Measurements from ENCODE around the gene ACADVL.

ACADVL gene

DNA sequence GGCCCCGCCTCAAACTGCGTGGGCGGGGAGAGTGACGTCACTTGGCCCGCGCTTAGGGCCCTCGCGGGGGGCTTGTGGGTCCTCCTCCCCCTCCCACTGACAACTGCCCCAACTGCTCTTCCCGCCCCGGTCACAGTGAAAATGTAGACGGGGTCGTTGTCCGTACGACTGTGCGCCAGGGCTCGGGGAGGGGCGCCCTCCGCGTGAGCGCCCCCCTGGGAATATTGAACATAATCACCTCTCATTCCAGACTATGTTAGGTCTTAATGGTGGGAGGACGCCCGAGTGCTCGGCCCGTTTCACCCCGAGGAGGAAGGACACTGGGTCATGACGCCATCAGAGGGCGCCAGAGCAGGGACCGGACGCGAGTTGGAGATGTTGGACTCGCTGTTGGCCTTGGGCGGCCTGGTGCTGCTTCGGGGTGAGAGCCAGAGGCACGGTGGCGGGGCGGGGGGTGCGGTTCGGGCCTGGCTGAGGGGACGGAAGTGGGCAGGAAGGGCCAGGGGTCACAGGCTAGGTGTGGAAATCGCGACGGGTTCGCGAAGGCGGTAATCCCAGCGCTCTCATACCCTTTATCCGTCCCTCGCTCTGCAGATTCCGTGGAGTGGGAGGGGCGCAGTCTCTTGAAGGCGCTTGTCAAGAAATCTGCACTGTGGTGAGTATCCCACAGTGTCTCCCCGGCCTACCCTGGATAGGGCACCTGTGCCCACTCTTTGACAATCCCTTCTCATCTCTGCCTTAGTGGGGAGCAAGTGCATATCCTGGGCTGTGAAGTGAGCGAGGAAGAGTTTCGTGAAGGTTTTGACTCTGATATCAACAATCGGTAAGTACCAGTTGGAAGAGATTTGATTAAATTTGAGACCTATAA is 32.7 kb downstream of the ACADVL start, which contains the start of gene ELP5:
TSS of gene ELP5 (plus strand) at position 40 of the 868 bp plus-strand sequence. CDS start at position 376, 336 bp downstream.
- peak; percentile 96 for DNase-seq

DNA sequence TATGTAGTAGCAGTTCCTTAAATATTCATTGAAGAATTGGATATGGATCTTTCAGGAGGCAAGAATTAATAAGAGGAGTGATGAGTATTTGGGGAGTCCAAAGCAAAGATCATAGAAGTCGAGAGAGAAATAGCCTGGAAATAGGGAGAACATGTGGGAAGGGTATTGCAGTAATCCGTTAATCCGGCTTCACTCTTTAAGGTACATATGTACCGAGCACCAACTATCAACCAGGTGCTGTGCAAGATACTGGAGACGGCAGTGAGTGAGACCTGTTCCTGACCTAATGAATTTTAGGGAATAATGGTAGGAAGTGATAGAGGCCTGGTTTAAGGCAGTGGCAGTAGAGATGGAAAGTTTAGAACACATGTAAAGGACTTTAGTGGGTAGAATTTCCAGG is 33.3 kb downstream of the ACADVL start:
- no peak for DNase-seq

DNA sequence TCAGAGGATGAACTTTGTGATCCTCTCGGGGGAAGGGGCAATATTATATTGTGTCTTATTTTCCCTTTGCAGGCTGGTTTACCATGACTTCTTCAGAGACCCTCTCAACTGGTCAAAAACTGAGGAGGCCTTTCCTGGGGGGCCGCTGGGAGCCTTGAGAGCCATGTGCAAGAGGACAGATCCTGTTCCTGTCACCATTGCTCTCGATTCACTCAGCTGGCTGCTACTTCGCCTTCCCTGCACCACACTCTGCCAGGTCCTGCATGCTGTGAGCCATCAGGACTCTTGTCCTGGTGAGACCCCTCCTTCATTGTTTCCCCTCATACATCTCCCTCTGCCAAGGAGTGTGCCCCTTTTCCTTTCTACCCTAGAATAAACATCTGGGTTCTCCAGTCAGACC is 34.8 kb downstream of the ACADVL start:
- no peak for DNase-seq

DNA sequence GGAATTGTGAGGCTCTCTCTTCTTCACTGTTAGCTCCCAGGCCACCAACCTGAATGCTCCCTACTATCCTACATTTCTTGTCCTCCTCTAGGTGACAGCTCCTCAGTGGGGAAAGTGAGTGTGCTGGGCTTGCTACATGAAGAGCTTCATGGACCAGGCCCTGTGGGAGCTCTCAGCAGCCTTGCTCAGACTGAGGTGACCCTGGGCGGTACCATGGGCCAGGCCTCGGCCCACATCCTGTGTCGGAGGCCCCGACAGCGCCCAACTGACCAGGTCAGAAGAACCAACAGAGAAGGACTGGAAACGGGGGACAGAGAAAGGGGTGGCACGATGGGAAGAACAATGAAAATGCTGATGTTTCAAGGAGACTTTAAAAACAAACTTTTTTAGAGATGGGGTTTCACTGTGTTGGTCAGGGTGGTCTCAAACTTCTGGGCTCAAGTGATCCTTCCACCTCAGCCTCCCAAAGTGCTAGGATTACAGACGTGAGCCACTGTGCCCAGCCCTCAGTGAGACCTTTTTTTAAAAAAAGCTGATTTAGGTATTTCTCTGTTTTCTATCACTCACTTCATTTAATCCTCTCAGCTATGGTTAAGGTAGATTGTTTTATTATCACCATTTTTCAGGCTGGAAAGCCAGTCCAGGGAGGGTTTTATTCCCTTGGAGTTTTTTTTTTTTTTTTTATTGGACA is 37.2 kb downstream of the ACADVL start:
- DNase-seq: no peak

DNA sequence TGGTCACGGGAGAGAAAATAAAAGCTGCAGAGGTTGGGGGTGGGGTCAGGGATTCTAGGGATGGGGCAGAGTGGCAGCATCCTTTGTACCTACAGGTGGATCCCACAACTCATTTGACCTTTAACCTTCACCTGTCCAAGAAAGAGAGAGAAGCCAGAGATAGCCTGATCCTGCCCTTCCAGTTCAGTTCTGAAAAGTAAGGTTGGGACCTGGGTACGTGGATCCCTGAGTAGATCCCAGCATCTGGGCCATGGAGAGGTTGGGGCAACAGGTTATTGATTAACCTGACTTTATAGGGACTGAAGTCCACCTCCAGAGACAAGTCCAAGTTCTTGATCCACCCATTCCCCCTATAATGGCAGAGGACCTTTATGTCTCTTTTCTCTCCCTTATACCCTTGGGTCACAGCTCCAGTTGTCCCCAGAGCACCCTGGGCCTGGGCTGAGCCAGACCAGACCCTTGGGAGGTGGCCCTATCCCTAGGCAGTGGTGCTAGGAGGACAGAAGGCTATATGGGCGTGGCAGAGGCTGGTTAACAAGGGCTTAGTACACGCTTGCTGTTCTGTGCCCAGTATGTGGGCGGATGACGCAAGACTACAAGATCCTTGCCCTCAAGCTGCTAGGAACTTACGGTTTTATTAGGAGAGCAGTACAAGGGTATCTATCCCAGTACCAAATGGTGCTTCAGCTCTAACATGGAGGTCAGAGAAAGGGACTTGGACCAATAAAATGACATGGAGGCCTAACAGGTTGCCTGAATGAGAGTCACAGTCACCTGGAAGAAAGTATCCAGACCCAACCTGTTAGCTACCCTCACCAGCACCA is 39.2 kb downstream of the ACADVL start:
- DNase-seq: no peak

DNA sequence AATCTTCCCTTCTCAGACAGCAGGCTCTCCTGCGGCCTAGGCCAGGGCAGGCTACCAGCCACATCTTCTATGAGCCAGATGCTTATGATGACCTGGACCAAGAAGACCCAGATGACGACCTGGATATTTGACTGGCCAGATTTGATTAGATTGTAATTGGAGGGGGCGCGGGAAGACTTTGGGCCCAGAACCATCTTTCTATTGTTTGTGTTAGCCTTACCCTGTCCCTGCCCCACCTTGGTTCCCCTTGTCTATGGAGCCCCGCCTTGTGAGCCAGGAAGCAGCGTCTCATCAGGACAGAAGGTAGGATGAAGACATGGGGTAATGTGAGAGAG is 39.8 kb downstream of the ACADVL start:
- no peak for DNase-seq

DNA sequence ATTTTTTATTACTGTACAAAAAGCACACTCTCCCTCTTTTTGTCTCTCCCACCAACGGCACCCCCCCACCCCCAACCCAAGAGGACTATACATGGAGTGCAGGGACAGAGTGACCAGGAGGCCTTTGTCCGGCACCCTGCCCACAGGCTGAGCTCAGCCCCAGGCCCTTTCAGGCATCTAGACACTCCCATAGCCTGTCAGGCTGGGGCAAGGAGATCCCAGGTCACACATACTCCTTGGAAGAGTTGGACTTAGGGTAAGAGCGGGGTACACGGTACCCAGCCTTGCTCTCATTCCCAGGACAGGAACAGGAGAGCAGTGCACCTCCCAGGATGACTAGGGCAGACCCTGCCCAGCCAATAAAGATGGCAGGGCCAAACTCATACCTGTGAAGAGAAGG is 40.4 kb downstream of the ACADVL start:
- no peak for DNase-seq

DNA sequence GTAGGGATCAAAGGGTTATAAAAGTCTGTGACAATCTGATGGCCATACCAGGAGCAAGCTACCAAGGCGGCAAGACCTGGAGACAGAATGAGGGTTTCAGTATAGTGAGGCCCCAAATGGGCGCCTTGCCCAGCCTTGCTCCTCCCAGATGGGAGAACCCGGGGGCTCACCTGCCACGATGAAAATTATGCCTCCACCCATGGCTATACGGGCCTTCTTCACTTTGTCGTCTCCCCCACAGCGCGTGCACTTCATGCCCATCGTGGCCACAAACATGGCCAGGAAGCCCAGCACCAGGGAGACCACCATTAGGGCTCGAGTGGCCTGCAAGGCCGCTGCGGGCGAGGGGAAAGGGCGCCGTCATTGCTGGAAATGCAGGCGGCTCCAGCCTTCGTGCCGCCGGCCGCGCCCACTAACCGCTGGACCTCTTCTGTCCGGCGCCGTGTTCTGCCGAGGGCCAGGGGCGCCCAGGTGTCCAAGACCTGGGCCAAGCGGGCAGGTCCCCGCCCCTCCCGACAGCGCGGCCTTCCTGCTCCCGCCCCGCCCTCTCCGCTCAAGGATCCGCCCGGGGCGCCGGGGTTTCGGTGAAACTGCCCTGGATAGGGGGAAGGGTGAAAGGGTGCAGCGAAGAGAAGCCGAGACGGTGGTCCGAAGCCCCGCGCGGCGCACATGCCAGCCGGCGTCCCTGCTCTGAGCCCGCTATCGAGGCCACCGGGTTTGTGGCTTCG is 41.1 kb downstream of the ACADVL start:
- peak; percentile 30 for DNase-seq

DNA sequence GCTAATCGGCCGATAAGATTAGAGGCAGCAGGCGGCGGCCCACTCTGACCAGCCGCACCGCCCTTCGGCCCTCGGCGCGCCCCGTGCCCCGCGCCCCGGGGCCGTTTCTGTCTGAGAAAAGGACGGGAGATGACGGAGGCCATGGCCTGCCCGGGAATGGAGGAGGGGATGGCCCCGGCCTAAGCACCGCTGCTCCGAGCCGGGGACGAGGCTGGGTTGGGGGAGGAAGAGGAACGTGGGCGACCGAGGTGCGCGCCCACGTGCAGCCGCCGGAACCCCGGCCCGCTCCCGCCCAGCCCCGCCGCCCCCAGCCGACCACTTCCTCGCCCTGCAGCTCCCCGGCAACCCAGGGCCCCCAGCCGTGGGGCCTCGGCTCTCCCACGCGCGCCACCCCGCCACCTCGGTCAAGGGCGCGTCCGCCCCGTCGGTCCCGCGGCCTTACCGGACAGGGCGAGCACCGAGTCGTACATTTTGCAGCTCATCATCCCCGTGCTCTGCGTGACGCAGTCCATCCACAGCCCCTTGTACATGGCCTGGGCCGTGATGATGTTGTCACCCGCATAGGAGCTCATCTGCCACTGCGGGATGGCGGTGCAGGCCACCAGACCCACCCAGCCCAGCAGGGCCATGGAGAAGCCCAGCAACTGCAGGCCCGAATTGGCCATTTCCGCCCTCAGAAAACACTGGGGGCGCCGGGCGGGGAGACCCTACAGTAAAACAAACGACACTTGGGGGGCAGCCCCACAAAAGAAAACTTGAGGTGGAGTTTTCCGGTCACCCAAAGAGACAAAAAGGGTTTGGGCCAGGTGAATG is 41.8 kb downstream of the ACADVL start:
- DNase-seq: peak; percentile 34

DNA sequence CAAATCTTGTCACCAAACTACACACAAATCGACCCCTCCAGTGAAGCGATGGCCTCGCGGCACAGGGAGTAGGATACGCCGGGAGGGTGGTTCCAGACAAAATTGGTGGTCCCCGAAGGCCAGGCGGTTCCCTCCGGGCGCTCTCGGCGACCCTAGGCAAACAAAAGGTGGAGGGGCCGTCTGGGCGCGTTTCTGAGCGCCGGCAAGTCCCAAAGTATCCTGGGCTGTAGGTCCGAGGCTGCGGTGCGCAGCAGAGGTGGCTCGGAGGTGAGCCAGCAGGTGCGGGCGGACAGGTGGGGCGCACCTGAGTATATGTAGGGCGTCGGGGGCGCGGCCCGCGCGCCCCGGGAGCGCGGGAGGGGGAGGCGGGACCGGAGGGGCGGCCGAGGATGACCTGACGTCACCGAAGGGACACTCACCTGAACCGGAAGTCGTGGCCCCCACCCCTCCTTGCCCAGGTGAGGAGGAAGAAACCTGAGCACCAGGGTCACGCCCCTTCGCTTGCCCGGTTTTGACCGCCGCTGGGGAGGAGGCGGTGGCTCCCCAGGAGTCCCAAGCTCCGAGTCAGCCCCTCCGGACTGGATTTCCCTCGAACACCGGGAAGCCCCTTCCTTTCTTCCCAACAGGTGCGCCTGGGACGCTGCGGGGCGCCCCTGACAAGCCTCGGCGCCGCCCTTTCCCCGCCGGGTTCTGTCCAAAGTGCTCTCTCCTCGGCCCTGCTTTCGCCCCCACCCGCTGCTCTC is 42.6 kb downstream of the ACADVL start, which contains the start of gene CLDN7:
TSS of gene CLDN7 (minus strand) at position 287 of the 743 bp plus-strand sequence. CDS start 435 bp downstream, outside the sequence.
- peak; percentile 34 for DNase-seq

DNA sequence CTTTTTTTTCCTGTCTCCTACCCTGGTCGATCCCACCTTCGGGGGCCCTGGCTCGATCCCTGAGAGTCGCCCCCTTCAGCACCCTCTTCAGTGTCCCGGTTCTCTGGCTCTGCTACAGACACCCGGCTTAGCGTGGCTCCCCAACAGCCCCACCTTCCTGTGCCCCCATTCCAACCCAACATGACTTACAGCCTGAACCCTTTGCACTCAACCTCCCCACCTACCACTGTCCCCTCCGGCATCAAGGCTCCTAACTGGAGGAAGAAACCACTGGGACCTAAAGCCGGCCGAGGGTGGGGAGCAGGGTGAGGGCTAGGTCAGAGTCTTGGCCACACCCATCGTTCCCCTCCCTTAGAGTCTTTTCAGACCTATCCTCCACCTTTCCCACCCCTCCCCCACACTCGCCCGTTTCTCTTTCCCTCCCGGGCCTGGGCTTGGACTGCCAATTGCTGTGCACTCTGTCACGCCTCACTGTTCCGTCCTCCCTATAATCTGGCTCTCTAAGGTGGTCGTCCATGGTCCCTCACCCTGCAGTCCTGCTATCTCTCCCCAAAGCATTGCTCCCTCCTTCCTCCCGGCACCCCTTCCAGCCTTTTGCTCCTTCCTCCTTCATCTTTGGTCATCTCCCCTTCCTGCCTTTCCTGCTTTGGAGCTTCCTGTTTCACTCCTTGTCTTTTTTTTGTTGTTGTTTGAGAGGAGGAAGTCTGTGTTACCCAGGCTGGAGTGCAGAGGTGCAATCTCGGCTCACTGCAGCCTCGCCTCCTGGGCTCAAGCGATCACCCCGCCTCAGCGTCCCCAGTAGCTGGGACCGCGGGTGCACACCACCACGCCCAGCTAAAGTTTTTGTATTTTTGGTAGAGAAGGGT is 43.4 kb downstream of the ACADVL start:
- DNase-seq: no peak

DNA sequence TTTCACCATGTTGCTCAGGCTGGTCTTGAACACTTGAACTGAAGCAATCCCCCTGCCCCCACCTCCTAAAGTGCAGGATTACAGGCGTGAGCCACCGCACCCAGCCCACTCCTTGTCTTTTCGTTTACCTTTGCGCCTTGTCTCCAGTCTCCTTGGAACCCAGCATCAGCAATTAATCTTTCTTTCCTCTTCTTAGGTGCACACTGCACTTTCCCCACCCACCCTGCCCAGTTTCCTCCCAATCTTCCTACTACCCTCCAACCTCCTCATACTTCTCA is 44.0 kb downstream of the ACADVL start:
- DNase-seq: no peak

DNA sequence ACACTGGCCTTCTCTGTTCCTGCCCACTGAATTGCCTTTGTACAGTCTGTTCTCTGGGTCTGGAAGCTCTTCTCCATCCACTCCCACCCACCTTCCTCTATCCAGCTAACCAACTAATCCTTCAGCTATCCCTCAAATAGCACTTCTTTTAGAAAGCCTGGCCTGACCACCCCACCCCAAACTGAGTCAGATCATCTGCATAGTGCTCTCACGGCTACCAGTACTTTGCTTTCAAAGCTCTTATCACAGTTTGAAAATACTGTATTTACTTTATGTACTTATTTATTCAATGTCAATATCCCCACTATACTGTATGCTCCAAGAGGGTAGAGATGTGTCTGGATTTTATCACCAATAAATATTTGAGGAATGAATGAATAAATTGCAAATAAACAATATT is 47.0 kb downstream of the ACADVL start:
- DNase-seq: no peak

Data from left hindlimb (tissue), 1 donor.